Endothelial cell of umbilical vein (primary cell): Measurements from ENCODE around the gene RER1. TPM values are rescaled to one million over a fixed set of nuclear protein-coding genes. Genes with fewer than 3 reads are reported as not detected.

Source experiments
- BruUV-seq: library from RNA; stranded (reverse); fragments of 400-500 nt; replicated peaks from 2 replicates; lab custom pipeline; 2021; lab: Mats Ljungman, UMichigan
- CTCF ChIA-PET: fragments of 300-600, 350-600 bp; sonication (Branson Sonifier 250); formaldehyde crosslinking; loops from one replicate; lab custom pipeline; 2021; ENCODE audit warnings: antibody characterized with exemption, inconsistent platforms; lab: Charles Lee
- POLR2A ChIA-PET: fragments of 300-600, 350-600 bp; sonication (Branson Sonifier 250); formaldehyde crosslinking; loops from one replicate; lab custom pipeline; 2021; ENCODE audit warnings: antibody characterized with exemption, inconsistent platforms; lab: Charles Lee
- DNase-seq: peaks from one replicate; pipeline ENCODE4 v3.0.0-alpha.2; 2011; ENCODE audit warnings: low read depth, low spot score
- FAIRE-seq: peaks from 2 replicates; lab custom pipeline; 2011; peaks lifted over from hg19 to GRCh38; lab: Jason Lieb, UNC
- H2AFZ ChIP-seq: 2 replicates; pipeline ENCODE4 v1.6.0; 2012; ENCODE audit warnings: low read depth, low read length, control low read depth, inconsistent platforms
- H3K27ac ChIP-seq: 2 replicates; pipeline ENCODE4 v1.5.1; 2011; ENCODE audit warnings: low read depth, mild to moderate bottlenecking, control low read depth, low read length, moderate library complexity; ENCODE audit not compliant: insufficient read depth
- H3K27me3 ChIP-seq, 2 experiments: 2 replicates each; pipeline versions ENCODE4 v1.6.0 to v1.6.1; 2011; ENCODE audit warnings: low read length in 2 of 2, mixed read lengths in 1 of 2; ENCODE audit not compliant: control insufficient read depth in 2 of 2, insufficient read depth in 2 of 2
- H3K36me3 ChIP-seq, 2 experiments: 2 replicates in 1 of 2; 3 replicates in 1 of 2; pipeline ENCODE4 v1.5.1; 2011; ENCODE audit warnings: low read length in 2 of 2, mild to moderate bottlenecking in 1 of 2, moderate library complexity in 1 of 2; ENCODE audit not compliant: control insufficient read depth in 2 of 2, insufficient read depth in 2 of 2; ENCODE audit errors: extremely low read depth in 1 of 2
- H3K4me1 ChIP-seq: 3 replicates; pipeline ENCODE4 v1.5.1; 2011; ENCODE audit warnings: mild to moderate bottlenecking, low read length; ENCODE audit not compliant: control insufficient read depth, insufficient read depth; ENCODE audit errors: extremely low read depth
- H3K4me2 ChIP-seq: 2 replicates; pipeline ENCODE4 v1.6.1; 2011; ENCODE audit warnings: low read length, control low read depth, mixed read lengths; ENCODE audit not compliant: insufficient read depth
- H3K4me3 ChIP-seq, 3 experiments: fragments of 200-600 bp in 1 of 3; sonication (generic), shearing (Covaris generic) in 1 of 3; replicated peaks in 1 of 3; 2 replicates each; pipeline ENCODE4 v1.5.1; 2011 to 2016; ENCODE audit warnings: control low read depth in 3 of 3, low read length in 3 of 3, mild to moderate bottlenecking in 2 of 3, inconsistent platforms in 1 of 3, low read depth in 1 of 3, moderate library complexity in 1 of 3; ENCODE audit not compliant: insufficient read depth in 1 of 3
- H3K79me2 ChIP-seq: 2 replicates; pipeline ENCODE4 v1.6.0; 2012; ENCODE audit warnings: low read length, inconsistent platforms; ENCODE audit not compliant: control insufficient read depth, insufficient read depth
- H3K9ac ChIP-seq: replicated peaks from 2 replicates; pipeline ENCODE3; 2011; ENCODE audit warnings: low read length, control low read depth; ENCODE audit not compliant: insufficient read depth; ENCODE audit errors: extremely low read depth
- H3K9me1 ChIP-seq: replicated peaks from 3 replicates; pipeline ENCODE4 v1.6.0; 2011; ENCODE audit warnings: mild to moderate bottlenecking, low read length; ENCODE audit not compliant: control insufficient read depth, insufficient read depth; ENCODE audit errors: extremely low read depth
- H3K9me3 ChIP-seq: replicated peaks from 2 replicates; pipeline ENCODE4 v1.5.1; 2012; ENCODE audit warnings: low read length, inconsistent platforms; ENCODE audit not compliant: control insufficient read depth, insufficient read depth
- H4K20me1 ChIP-seq: replicated peaks from 2 replicates; pipeline ENCODE3; 2011; ENCODE audit warnings: mild to moderate bottlenecking, low read length; ENCODE audit not compliant: control insufficient read depth, insufficient read depth; ENCODE audit errors: extremely low read depth
- CTCF ChIP-seq, 2 donors: IDR thresholded peaks; 1 replicate in 1 of 2; 2 replicates in 1 of 2; pipeline ENCODE4 v1.5.1; 2011; ENCODE audit warnings: low read length in 2 of 2, mild to moderate bottlenecking in 2 of 2, moderate library complexity in 2 of 2, control low read depth in 1 of 2, inconsistent platforms in 1 of 2, low read depth in 1 of 2; ENCODE audit not compliant: insufficient read depth in 1 of 2; ENCODE audit errors: extremely low read depth in 1 of 2
- EZH2 ChIP-seq: IDR thresholded peaks from 2 replicates; pipeline ENCODE4 v1.6.1; 2012; ENCODE audit warnings: borderline replicate concordance, low read depth, mild to moderate bottlenecking, moderate library complexity, low read length, inconsistent platforms; ENCODE audit not compliant: severe bottlenecking
- FOS ChIP-seq: IDR thresholded peaks from 2 replicates; pipeline ENCODE4 v1.6.1; 2011; ENCODE audit warnings: mild to moderate bottlenecking, low read length, moderate library complexity, borderline replicate concordance; ENCODE audit not compliant: insufficient read depth
- GATA2 ChIP-seq: IDR thresholded peaks from 2 replicates; pipeline ENCODE4 v1.7.0; 2011; ENCODE audit warnings: low read depth, mild to moderate bottlenecking, moderate library complexity, mixed read lengths, low read length; ENCODE audit not compliant: insufficient read length, insufficient read depth
- JUN ChIP-seq: IDR thresholded peaks from 2 replicates; pipeline ENCODE4 v1.6.1; 2011; ENCODE audit warnings: borderline replicate concordance, low read depth; ENCODE audit not compliant: insufficient read length, insufficient read depth
- MAX ChIP-seq: IDR thresholded peaks from 2 replicates; pipeline ENCODE4 v1.6.1; 2011; ENCODE audit not compliant: insufficient read depth, insufficient read length
- MYC ChIP-seq: IDR thresholded peaks from one replicate; pipeline ENCODE4 v1.6.1; 2011; ENCODE audit warnings: mild to moderate bottlenecking, low read depth, low read length
- POLR2A ChIP-seq: IDR thresholded peaks from 2 replicates; pipeline ENCODE4 v1.6.1; 2012; ENCODE audit warnings: low read depth, mild to moderate bottlenecking, control low read depth, low read length
- POLR2AphosphoS5 ChIP-seq: IDR thresholded peaks from 2 replicates; pipeline ENCODE4 v1.6.1; 2012; ENCODE audit warnings: low read depth, mild to moderate bottlenecking, control low read depth, low read length, moderate library complexity; ENCODE audit not compliant: insufficient read depth
- dilution Hi-C: fragments of 300-500 bp; cut with MboI; formaldehyde crosslinking; loops from one replicate; pipeline ENCODE4 v1.15.0; 2019; ENCODE audit warnings: low sequenced_read_pairs; ENCODE audit not compliant: extremely low pct_ligation_motif_present
- intact Hi-C: fragments of 100-400 bp; cut with micrococcal nuclease; formaldehyde crosslinking; loops from one replicate; pipeline ENCODE4 v1.10.0; 2022
- polyA plus RNA-seq, 4 experiments: library from polyadenylated mRNA; depleted of rRNA in 3 of 4; stranded (reverse) in 3 of 4; unstranded in 1 of 4; fragments of >200 nt; gene quantifications; 2 replicates each; pipeline versions ENCODE4 v1.2.1 to v1.2.3, GENCODE V29; 2011 to 2012; ENCODE audit warnings: missing spikeins in 1 of 4
- total RNA-seq: library from RNA; stranded (reverse); gene quantifications from 2 replicates; pipeline ENCODE4 v1.2.3, GENCODE V29; 2021

RER1 gene
- total and polyA plus RNA-seq, 2 donors (not counting 3 experiments of a cell fraction or from before 2014, with no cell fraction given), result 179 to 292 TPM

GRCh38 chr1:2431103-2431502 is 39.5 kb downstream of the RER1 start:
- FAIRE-seq (no peak), DNase-seq (no peak)
- no peaks in the 10 kb centered on the region for H3K27me3 ChIP-seq
- H3K9ac ChIP-seq, result no peak overlapping the region
- no peak for TF ChIP-seq FOS
- TF ChIP-seq MAX, result no peak
- TF ChIP-seq MYC, result no peak
- no peak for TF ChIP-seq GATA2
- TF ChIP-seq CTCF (IDR thresholded peaks at IDR 0.05; ENCODE audit: extremely low read depth in 1 of 2, insufficient read depth in 1 of 2, low read depth in 1 of 2, low read length in 2 of 2), result no peak
- TF ChIP-seq JUN, result no peak
- no peak for TF ChIP-seq POLR2AphosphoS5
- no peak for TF ChIP-seq POLR2A
- TF ChIP-seq EZH2, result no peak
- no peak overlapping the region for H2AFZ ChIP-seq
- H3K4me3 ChIP-seq, result no peak overlapping the region
- H3K27ac ChIP-seq, result no peak overlapping the region
- H3K9me3 ChIP-seq, result no peaks in the 10 kb centered on the region
- no peaks in the 10 kb centered on the region for H3K36me3 ChIP-seq
- no peaks in the 10 kb centered on the region for H3K9me1 ChIP-seq
- H4K20me1 ChIP-seq, result no peaks in the 10 kb centered on the region
- CTCF ChIA-PET, result interaction anchor here (2.0 kb wide), 1 partner anchor 116 kb away, joined by 4 read pairs; no protein-coding TSS in a partner anchor
- dilution Hi-C loops, result no loop called here
- H3K4me1 ChIP-seq, result no peaks in the 10 kb centered on the region
- intact Hi-C loops, result no loop called here
- BruUV-seq, result no TSS peak
- H3K4me2 ChIP-seq, result no peak overlapping the region
- POLR2A ChIA-PET, result no interaction called here
- no peaks in the 10 kb centered on the region for H3K79me2 ChIP-seq
